IPS-NIHi11 (cell line): ENCODE measurements around the gene THTPA.
"Not testable (repeated sequence)": the region's sequence is repeated elsewhere in the genome, so short reads cannot be mapped to it uniquely, and the experiment has no call there.

Source experiments
- DNase-seq: peaks from one replicate; pipeline ENCODE4 v3.0.0; 2012; ENCODE audit warnings: mixed read lengths, low spot score

The THTPA gene

GRCh38 chr14:23583761-23584526, 27.9 kb downstream of the THTPA start:
- not testable (repeated sequence) for DNase-seq

- not testable (repeated sequence) for DNase-seq
Measured at GRCh38 chr14:23584527-23585203, 28.6 kb downstream of the THTPA start.

GRCh38 chr14:23588884-23589598, 33.0 kb downstream of the THTPA start:
- peak; percentile 93 for DNase-seq

GRCh38 chr14:23589606-23590005, 33.5 kb downstream of the THTPA start:
- DNase-seq = no peak

GRCh38 chr14:23590198-23590597, 34.1 kb downstream of the THTPA start:
- no peak for DNase-seq

GRCh38 chr14:23594191-23594590, 38.1 kb downstream of the THTPA start:
- not testable (repeated sequence) for DNase-seq

- DNase-seq = no peak
Measured at GRCh38 chr14:23600322-23600707, 44.2 kb downstream of the THTPA start.

GRCh38 chr14:23600806-23601205, 44.7 kb downstream of the THTPA start:
- no peak for DNase-seq

- DNase-seq = no peak
Measured at GRCh38 chr14:23601424-23601823, 45.4 kb downstream of the THTPA start.

GRCh38 chr14:23601845-23602180, 45.7 kb downstream of the THTPA start:
- no peak for DNase-seq

GRCh38 chr14:23602181-23603095, 46.4 kb downstream of the THTPA start:
- no peak for DNase-seq

- no peak for DNase-seq
Measured at GRCh38 chr14:23603103-23603502, 47.0 kb downstream of the THTPA start.

- DNase-seq = no peak
Measured at GRCh38 chr14:23604148-23604547, 48.1 kb downstream of the THTPA start.

- DNase-seq = no peak
Measured at GRCh38 chr14:23604675-23605170, 48.7 kb downstream of the THTPA start.

GRCh38 chr14:23605931-23606585, 50.0 kb downstream of the THTPA start:
- DNase-seq = no peak

GRCh38 chr14:23608454-23608853, 52.4 kb downstream of the THTPA start:
- DNase-seq = no peak

GRCh38 chr14:23609001-23609400, 52.9 kb downstream of the THTPA start:
- no peak for DNase-seq

GRCh38 chr14:23609411-23610089, 53.5 kb downstream of the THTPA start:
- not testable (repeated sequence) for DNase-seq
